HG02642 (cell line): ENCODE measurements around the gene SLC13A5.
"Not testable (repeated sequence)": the region's sequence is repeated elsewhere in the genome, so short reads cannot be mapped to it uniquely, and the experiment has no call there.

ENCODE experiments used
- ATAC-seq: cut with Tn5 transposase; IDR thresholded peaks from one replicate; pipeline ENCODE4 v1.9.1; 2021; ENCODE audit warnings: mild to moderate bottlenecking; ENCODE audit not compliant: unreplicated experiment, poor library complexity

Gene SLC13A5

DNA sequence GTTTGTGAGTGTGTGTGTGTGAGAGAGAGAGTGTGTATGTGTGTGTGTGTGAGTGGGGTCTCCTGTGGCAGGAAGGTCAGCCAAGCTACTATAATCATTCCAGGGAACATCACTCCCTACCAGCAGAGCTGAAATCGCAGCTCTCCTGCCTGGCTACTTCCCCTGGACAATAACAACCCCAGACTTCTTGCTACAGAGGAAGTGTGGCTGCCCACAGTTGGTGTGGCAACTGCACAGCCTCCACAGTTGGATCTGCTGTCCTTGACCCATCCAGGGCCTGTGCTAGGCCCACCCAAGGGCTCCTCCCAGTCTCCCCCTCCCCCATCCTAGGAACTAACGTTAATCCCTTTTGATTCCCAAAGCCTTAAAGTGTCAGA is 1.5 kb downstream of the SLC13A5 start:
- ATAC-seq, result no peak

DNA sequence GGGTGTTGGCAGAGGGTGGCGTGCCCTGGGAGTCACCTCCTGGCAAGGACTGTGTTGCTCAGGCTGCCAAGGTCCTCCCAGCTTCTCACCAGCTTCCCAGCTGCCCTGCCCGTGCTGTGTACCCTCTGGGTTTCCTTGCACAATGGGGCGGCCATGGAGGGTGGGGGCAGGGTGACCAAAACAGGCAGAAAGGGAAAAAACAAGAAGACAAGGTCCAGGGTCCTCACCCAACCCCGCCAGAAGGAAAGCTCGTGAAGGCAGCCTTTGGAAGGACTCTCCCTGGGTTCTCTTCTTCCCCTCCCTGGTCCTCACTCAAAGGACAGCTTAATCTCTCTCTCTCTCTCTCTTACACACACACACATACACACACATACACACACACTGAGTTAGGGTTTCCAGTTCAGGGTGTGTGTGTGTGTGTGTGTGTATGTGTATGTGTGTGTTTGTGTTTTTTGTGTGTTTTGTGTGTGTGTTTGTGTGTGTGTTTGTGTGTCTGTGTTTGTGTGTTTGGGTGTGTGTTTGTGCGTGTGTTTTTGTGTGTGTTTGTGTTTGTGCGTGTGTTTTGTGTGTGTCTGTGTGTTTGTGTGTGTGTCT is 2.0 kb downstream of the SLC13A5 start:
- ATAC-seq, result no peak

DNA sequence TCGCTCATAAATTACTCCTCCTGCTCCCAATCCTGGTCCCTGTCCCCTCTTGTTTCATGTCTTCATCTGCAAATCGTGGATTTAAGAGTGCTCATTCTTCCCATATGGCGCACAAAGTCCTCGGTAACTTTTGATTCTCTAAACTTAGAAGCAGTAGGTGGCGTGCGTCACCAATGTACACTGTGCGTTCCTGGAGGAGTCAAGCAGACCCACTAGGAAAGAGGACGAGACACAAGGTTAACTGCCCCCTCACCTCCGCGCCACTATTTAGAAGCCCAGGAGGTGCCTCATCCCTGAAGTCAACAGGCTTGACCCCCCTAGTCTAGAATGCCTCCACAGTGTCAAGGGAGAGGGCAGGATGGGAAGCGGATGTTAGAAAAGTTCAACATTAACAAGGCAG is 2.9 kb downstream of the SLC13A5 start:
- no peak for ATAC-seq

DNA sequence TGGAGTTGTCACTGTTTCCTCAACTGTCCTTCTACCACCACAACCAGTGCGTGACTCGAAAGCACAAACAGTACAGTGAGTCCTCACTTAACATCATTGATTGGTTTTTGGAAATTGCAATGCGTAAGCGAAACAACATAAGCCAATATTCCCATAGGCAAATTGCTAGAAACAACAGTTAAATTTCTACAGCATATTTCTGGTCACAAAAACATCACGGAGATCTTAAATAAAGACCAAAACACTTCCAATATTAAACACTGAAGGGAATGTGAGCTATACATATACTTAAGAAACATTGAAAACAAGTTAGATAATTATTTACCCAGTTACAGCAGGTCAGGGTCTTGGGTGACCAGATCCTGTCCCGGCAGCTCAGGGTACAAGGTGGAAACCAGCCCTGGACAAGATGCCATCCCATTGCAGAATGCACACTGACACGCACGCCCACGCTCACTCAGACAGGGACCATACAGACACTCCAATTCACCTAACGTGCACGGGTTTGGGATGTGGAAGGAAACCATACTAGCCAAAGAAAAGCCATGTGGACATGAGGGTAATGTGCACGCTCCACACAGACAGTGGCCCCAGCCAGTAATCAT is 4.7 kb downstream of the SLC13A5 start:
- ATAC-seq, result no peak

DNA sequence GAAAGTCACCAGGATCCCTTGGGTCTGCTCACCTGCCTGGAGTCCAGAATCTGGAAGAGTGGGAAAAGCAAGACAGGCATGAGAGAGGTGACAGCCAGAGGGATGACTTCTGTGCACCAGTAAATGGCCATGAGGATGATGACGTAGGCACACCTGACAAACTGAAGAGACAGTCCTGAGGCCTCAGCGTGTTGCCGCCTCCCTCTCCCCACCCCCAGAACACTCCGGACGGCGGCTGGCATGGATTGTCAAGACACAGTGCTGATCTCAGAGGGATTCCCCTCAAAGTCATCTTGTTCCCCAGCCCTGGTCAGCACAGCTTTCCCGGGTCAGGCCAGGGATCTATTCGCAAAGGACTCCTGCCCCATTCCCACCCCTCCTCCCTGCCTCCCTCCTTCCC is 6.2 kb downstream of the SLC13A5 start:
- no peak for ATAC-seq

DNA sequence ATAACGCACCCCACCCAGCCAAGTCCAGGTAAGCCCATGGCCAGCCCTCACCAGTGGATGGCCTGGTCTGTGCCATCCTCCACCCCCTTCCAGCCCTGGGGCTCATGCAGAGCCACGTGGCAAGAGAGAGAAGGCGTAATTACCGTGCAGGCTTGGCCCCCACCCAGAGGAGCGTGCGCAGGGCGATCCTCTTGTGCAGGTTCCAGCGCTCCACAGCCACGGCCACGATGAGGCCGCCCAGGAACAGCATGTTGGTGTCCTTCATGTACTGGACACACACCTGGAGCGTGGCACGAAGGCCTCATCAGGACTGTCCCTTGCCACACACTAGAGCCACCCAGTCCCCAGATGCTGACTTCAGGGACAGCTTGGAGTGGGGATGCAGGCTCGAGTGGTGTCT is 6.7 kb downstream of the SLC13A5 start:
- no peak for ATAC-seq

DNA sequence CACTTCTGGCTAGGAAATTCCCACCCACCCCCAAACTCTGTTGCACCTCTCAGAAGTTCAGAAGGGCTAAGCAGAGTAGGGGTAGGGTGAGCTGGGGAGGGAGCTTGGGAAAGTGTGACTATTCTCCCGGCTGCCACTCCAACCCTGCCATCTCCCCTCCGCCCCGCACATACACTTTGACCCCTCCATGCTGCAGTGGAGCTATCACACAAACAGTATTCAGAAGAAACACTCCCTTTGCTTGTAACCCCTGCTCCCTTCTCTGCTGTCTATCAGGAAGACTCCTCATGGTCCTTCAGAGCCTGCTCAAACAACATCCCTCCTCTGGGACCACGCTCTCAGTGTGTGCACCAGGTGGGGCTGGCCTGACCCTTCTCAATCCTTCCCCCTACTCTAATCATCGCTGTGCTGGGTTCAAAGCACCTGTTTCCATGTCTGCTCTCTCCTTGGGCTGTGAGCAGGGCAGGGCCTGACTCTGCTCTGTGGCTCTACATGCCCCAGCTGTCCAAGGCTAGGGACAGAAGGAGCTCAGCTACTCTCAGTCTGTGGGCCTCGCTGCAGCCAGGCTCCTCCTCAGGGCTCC is 8.6 kb downstream of the SLC13A5 start:
- ATAC-seq, result no peak

DNA sequence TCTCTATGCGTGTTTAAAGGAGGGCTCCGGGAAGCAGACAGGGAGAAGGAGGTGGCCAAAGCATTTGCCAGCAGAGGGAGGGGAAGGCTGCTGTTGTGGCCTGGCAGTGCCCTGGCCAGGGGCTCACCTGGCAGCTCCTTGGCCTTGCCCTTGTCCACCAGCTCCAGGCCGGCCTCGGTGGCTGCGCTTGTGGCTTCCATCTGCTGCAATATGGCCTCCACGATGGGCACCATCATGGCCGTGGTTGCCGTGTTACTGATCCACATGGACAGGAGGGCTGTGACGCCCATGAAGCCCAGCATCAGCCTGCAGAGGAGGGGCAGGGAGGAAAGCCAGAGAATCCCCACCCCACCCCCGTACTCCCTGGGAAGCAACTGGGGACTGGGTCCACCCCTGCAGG is 9.4 kb downstream of the SLC13A5 start:
- ATAC-seq, result no peak

DNA sequence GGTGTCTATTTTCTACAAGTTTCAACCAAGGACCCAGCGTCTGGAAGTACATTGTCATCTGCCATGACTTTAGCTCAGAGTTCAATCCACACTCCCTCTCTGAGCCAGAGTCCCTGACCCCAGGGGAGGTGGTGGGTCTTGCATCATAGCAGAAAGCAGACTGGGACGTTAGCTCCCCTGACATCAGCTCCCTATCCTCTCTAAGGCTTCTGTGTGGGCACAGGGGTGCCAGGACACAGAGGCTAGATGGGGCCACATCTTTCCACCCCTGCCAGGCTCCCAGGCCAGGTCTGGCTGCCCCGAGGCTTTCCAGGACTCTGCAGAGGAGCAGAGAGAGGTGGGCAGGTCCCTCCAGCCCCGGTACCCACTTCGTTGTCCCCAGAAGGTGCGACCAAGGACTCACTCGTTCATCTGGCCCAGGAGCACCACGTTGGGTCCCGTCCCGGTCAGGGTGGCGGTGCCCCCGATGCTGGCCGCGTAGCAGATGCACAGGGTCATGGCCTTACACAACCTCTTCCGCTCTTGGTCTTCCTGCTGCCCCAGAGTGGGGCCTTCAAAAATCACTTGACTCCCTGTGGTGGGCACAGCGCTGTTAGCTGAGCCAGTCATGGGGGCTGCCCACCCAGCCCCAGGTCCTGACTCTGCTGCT is 10.5 kb downstream of the SLC13A5 start:
- no peak for ATAC-seq

DNA sequence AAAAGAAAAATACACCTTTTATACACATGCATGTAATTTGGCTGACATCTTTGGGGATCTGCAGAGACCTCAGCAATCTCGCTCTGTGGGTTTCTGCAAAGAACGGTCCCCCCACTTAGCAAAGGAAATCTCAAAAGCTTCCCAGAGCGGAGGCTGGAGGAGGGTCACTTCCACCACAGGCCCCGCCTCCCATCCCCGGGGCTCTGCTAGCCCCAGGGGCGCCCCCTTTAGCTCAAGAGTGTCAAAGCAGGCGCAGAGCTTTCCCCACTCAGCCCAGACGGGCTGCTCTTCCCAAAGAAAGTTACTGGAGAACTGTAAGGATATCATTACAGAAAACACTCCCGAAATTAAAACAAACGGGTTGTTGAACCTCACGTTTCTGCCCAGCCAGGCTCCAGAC is 11.4 kb downstream of the SLC13A5 start:
- ATAC-seq, result no peak

DNA sequence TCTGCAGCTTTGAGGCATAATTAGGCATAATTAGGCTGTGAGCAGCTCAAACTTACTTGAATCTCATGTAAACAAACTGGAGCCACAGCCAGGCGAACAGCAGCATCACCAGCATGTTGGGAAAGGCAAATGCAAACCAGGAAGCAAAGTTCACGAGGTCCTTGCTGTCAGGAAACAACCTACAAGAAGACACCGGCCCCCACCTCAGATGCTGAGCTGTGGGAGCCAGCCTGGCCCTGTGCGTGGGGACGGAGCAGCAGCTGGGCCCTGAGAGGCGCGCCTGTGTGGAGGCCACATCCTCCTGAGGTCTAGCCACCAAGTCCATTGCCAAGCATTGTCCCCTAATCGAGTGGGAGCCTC is 12.2 kb downstream of the SLC13A5 start:
- ATAC-seq, result no peak

DNA sequence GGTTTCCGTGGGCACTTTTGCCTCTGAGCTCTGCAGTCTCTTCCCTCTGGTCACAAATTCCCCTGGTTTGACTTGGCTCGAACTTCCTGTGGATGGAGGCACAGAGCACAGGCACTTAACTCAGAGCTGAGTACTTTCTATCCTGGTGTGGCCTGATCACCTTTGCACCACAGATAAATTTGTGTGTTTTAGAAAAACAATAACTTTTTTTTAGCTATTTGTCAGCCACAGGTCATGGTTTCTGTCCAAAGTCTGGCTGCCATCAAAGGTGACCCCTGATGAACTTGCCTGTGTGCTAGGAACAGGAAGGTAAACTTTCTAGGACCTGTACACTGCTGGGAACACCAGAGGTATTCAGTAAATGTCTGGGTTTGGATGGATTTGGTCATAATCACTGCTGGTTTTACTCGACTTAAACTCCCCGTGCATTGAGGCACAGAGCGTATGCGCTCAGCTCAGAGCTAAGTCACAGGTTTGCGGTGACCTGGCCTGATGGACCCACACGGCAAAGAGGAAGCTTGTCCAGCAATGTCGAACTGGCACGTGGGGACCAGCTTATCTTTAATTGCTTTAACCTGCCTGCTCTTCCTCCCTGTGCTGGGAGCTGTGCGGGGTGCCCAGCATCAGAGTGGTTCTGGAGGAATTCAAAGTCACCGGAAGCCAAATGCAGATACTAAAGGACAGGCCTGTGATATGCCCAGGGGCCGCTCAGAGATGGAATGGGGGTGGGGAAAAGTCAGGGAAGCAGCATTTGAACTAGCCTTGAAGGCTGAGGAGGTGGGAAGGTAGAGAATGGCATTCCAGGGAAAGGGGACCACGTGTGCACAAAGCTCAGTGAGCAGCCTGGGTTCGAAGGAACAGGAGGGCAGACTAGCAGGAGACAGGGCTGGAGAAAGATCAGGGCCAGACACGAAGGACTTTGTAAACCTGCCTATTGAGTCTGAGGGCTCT is 12.9 kb downstream of the SLC13A5 start:
- no peak for ATAC-seq

DNA sequence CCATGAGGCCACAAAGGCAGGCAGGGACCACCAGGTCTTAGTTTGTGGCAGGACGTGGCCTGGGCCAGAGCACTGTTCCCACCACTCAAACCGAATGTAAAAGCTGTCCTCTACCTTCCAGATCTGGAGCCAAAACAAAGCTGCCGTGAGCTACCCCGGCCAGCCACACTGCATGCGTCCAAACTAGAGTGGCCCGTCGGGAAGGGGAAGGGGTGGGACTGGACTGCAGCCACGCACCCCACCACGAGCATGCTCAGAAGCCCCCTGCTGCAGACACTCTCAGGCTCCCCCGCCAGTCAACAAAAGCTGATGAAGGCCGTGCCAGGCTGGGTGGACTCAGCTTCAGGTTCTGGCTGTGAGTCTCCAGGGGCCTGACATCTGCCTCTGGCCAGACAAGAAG is 15.2 kb downstream of the SLC13A5 start:
- no peak for ATAC-seq

DNA sequence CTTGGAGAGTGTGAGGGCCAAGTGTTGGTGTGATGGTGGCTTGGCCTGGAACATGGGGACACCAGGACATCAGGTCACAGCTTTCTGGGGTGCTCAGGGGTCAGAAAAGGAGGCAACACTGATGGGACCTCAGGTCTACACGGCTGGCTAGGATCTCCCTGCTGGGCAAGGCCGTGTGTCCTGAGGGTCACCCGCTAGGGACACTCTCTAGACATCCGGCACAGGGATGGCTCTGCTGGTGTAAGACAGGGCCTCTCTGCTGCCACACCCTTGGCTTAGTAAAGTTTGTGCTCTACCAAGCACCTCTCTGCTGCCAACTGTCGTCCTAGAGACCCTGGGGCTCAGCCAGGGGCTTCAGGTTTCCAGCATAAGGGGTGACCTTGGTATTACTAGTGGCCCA is 16.3 kb downstream of the SLC13A5 start:
- ATAC-seq, result no peak

DNA sequence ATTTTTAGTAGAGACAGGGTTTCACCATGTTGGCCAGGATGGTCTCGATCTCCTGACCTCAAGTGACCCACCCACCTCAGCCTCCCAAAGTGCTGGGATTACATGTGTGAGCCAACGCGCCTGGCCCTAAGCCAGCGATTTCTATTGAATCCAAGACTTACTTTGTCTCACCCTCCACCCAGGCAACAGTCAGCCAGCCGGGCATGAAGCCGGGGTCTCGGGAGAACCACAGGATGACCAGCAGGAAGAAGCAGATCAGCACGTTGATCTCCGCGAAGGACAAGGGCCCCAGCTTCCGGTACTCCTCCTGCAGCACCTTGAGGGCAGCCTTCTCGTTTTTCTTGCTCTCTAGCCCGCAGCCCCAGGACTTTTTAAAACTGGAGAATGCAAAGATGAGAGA is 17.6 kb downstream of the SLC13A5 start:
- ATAC-seq, result no peak

DNA sequence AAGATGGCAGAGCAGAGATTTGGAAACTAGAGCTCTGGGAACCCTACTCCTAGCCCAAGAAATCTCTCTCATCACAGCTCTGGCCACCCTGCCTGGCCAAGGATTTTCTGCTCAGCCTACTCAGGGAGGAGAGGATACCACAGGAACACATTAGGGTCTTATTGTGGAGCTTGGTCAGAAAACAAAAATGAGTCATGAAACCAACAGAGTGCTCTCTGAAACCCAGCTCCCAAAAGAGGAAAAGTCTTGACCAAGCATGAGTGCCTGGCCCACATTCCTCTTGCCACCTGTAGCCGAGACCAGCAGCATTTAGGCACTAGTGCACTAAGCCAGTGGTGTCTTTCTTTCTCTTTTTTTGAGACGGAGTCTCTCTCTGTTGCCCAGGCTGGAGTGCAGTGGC is 18.1 kb downstream of the SLC13A5 start:
- no peak for ATAC-seq

DNA sequence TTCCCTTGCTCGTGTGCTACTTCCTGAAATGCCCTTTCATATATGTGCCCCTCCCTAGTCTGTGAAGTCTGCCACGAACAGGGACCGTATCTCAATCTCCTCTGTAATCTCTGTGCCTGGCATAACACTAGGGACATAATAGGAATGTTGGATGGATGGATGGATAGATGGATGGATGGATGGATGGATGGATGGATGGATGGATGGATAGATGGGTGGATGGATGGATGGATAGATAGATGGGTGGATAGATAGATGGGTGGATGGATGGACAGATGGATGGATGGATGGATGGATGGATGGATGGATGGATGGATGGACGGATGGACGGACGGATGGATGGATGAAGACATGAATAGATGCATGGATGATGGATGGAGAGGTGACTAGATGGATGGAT is 21.2 kb downstream of the SLC13A5 start:
- not testable (repeated sequence) for ATAC-seq

DNA sequence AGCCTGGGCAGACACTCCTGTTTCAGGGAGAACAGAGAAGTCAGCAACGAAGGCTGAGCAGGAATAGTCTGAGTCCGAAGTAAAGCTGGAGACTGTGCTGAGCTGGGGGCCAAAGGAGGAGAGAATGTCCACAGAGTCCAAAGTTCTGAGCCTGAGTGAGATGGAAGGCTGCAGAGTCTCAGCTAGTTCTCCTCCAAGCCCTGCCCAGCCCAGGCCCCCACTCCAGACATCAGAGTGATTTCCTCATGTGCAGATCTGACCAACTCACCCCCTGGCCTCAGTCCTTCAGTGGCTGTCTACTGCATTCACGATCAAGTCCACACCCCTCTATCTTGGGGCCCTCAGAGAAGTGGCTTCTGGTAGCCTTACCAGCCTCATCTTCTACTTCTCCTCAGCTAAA is 21.6 kb downstream of the SLC13A5 start:
- no peak for ATAC-seq

DNA sequence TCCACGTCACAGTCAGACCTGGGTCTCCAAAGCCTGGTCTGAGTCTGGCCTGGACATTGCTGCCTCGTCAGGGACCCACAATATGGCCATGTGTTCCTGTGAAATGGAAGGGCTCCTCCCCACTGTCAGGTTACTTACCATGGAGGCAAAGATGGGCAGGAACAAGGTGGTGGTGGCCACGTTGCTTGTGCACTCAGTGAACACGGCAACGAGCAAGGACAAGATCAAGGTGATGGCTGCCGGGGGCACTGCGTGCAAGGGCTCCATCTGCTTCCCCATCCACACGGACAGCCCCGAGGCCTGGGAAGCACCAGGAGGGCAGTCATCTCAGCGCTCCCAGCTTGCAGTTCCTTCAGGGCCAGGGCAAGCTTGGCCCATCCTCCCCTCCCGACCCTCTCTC is 22.5 kb downstream of the SLC13A5 start:
- no peak for ATAC-seq

DNA sequence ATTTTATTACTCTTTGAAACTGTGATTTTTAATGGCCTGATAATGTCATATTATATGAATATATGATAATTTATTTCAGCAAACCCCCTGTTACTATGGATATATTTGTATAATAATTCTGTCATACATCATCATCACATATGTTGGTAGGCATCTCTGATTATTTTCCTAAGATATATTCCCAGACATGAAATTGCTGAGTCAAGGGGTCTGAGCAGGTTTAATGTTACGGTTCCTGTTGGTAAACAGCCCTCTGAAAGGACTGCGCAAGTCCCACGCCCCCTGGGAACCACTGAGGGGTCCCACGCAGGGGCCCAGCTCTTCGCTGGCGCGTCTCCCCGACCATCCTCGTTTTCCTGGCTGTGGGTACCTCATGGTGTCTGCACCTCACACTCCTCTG is 24.2 kb downstream of the SLC13A5 start:
- ATAC-seq, result no peak

DNA sequence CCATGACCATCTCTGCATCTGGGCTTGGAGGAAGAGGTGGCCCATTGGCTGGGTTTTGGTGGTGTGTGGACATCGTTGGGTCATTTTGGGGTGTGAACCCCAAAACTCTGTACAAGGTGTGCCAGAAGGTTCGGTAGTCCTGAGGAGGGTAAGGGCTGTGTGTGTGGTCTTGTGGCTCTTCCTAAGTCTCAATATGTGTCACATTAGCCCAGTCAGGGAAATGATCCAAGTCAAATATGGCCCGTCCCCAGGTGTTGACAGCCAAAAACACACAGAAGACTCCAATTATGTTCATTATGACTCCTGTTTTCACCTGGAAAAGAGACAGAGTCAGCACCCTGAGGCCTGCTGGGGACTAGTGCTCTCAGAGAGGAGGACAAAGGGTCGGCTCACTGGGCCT is 27.1 kb downstream of the SLC13A5 start:
- ATAC-seq, result no peak
